Endothelial cell of hepatic sinusoid (primary cell): ENCODE measurements around the gene DYRK4.

ENCODE experiments used
- in situ Hi-C: cut with HindIII; loops from 2 replicates; pipeline ENCODE4 v1.10.0; 2017; ENCODE audit warnings: low sequenced_read_pairs

DYRK4 gene

GRCh38 chr12:4607056-4607455 lies 45.0 kb downstream of the DYRK4 start:
- in situ Hi-C loops: loop anchor here (10.0 kb wide), 1 partner anchor 138 kb away; no protein-coding TSS in a partner anchor

DNA sequence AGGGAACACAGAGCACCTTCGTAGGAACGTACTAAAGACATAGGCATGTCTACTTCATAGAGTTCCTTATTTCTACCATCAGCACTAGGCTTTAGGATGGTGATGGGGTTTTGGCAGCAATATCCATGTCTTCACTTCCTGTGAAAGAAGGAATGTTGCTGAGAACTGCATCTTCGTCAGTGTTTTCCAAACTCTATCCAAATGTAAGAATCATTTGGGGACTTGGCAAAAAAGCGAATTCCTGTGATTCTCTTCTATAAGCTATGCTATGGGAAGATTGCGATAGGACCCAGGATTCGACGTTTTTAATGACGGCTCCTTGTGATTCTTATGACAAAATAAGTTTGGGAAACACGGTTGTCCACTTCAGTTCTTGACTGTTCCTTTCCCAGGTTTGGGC lies 47.1 kb downstream of the DYRK4 start:
- in situ Hi-C loops: loop anchor here (10.0 kb wide), 1 partner anchor 136 kb away; no protein-coding TSS in a partner anchor

DNA sequence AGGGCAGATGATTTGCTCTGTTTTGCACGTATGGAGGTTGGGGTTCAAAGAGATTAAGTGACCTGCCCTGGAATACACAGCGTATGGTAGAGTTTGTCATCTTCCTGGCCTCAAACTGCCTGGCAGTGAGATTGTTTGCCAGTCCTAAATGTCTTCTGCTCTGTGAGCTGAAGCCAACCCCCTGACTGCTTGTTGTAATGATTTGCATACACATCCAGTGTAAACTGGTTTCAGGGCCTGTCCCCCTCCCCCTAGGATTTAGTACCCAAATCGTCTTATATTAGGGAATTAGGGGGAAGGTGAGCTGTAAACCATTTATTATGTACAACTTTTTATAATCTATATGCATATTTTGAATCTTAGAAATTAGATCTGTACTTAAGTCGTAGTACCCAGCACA lies 48.5 kb downstream of the DYRK4 start:
- in situ Hi-C loops: no loop called here

DNA sequence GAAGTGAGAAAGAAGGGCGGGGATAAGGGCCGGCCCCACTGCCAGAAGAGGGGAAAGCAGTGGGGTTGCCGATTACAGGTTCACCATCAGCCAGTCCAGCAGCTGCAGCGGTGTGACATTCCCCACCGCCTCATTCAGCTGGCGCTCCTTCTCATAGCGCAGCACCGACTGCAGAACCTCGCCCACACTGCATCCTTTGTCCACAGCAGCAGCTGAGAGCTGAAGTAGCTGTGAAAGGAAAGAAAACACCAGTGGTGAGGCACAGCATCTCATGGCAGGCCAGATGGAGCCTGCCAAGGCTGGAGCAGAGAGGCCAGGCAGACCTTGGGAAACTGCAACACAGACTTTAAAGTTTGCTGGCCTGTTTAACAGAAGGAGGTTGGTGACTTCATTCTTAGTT lies 53.7 kb downstream of the DYRK4 start:
- in situ Hi-C loops: no loop called here

- in situ Hi-C loops: no loop called here
Measured at GRCh38 chr12:4621511-4621910, 59.5 kb downstream of the DYRK4 start.

GRCh38 chr12:4626543-4626942 lies 64.5 kb downstream of the DYRK4 start:
- in situ Hi-C loops: no loop called here

DNA sequence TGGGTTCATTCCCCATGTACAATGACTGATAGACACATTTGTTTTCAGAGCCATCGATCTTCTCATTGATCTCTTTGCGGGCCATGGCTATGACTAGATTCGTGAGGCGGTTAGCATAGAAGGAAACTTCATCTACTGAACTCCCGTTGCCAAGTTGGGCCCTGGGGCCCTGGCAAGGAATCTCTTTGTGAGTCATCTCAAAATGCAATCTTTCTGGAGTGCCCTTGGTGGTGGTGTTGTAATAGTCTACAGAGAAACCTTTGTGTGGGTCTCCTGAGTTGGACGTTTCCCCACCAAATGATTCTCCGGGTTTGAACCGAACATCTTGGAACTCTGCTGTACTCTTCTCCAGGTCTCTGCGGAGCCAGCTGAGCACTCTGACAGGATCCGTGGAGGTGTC lies 66.4 kb downstream of the DYRK4 start:
- in situ Hi-C loops: no loop called here

DNA sequence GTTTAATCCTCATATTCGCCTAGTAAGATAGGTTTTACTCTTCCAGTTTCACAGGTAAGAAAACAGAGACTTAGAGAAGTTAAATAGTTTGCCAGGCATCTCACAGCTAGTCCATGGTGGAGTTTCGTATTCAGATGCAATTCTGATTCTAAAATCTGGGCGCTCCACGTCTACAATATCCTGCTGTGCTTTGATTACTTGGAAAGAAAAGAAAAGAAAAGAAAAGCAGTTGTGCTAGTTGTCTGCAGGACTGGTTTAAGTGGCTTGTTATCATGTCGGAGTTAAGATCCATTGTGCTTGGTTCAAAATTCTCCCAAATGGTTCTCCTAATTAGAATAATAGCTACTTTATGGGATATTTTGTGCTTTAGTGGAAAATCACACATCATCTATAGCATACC lies 68.3 kb downstream of the DYRK4 start:
- in situ Hi-C loops: no loop called here

DNA sequence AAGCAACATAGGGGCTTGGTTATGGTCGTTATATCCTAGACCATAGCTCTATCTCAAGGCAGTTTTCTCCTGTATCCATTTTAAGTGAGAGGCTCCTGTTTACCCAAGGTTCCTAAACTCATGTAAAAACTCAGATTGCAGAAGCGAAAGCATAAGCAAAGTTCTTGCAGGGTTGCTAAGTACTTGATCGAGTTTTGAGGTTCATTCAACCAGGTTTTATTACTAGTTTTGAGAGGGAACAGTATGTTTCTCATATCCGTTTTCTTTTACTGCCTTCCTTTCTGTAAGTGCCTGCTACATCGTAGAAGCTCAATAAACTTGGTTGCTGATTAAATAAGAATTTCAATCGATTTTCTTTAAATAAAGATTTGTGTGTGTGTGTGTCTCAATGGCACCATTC lies 81.7 kb downstream of the DYRK4 start:
- in situ Hi-C loops: no loop called here

DNA sequence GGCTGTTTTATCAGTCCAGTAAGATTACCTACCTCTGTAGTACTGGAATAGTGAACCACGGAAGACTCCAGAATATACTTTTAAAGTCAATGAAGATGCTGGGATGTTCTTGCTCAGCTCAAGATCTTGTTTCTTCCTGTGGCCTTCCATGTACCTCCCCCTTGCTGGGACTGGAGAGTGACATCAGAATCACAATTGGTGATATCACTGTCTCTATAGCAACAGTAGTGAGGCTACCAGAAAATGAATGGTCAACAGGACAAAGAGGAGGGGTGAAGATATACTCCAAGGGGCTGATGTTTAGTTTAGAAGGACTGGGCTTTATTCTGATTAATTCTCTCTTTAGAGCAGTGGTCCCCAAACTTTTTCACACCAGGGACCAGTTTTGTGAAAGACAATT lies 83.0 kb downstream of the DYRK4 start:
- in situ Hi-C loops: no loop called here

DNA sequence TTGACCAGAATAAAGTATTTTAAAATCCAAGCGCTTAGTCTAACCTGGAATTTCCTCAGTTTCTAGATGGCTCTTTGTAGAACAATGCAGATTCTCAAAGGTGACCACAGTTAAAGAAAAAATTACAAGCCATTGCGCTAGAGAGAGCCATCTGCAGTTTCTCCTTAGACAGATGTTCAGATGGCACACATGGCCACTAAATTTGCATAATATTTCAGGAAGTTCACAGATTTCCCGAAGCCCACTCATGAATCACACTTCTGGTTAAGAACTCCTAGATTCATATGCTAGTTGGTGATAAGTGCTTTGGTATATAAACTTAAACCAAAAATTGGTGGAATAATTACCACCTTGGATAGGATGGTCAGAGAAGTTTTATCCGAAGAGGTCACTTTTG lies 86.1 kb downstream of the DYRK4 start:
- in situ Hi-C loops: no loop called here

DNA sequence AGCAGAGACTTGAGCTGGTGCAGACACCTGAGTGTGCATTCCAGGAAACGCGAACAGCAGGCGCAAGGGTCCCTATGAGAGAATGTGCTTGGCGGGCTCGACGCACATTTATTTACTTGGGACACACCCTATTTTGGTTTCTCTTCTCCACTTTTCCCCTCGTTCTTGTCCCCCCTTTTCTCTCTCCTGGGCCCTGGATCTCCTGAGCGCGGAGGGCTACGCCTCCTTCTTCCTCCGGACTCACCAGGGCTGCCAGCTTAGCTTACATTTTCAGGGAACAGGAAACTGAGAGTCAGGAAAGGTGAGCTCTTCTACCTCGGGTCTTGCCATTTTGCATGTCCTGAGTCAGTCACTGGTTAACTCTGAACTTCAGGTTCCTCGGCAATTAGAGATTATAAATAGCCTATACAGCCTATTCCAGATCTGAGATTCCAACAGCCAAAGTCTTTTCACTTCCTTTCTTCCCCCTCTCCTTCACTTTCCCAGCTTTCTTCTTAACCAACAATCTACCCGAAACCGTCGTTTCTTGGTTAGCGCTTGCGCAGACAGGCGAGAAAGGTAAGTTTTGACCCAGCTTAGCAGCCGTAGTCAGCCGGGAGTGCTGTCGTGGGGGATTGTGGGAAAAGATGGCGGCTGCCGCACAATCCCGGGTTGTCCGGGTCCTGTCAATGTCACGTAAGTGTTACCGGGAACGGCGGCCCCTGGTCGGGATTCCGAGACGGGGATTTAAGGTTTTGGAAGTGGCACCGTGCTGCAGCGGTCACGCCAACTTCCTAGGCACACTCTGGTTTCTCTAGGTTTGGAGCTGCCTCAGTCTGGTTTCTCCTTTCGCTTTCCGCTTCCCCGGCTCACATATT lies 86.7 kb downstream of the DYRK4 start, which contains the start of the genes AKAP3 and NDUFA9:
Gene AKAP3 (minus strand): TSS at position 551 of the 857 bp plus-strand sequence. CDS start 10,855 bp downstream, outside the sequence.
Gene NDUFA9 (plus strand): TSS at position 614 of the 857 bp plus-strand sequence. CDS start 13 bp downstream, at position 627.
- in situ Hi-C loops: no loop called here

GRCh38 chr12:4649358-4649661 lies 87.3 kb downstream of the DYRK4 start:
- in situ Hi-C loops: no loop called here

GRCh38 chr12:4653257-4653656 lies 91.2 kb downstream of the DYRK4 start:
- in situ Hi-C loops: no loop called here

DNA sequence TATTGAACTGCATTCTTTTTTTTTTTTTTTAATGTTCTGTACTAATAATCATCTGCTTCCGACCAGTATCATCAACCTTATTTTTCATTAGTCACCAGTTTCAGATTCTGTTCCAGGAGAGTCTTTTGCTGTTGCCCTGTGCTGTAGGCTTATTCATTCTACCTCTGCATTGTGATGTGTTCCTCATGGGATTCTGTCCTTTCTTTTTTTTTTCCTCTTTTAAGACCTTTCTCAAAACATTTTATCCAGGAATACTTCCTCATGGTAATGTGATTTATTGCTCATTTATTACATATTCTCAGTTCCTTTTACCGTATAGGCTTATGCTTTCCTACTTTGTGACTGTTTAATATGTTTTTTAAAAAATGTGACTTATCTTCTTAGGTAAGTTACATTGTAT lies 91.7 kb downstream of the DYRK4 start:
- in situ Hi-C loops: no loop called here
